OCI-LY7 (cell line): ENCODE measurements around the gene SLC25A10. TPM values are rescaled to one million over a fixed set of nuclear protein-coding genes. Genes with fewer than 3 reads are reported as not detected.

ENCODE experiments used
- BruUV-seq: library from RNA; stranded (reverse); fragments of 400-500 nt; replicated peaks from 2 replicates; lab custom pipeline; 2021; lab: Mats Ljungman, UMichigan
- CTCF ChIA-PET: fragments of 300-600 bp; sonication (Branson Sonifier 250); formaldehyde crosslinking; loops from one replicate; lab custom pipeline; 2022; ENCODE audit warnings: antibody characterized with exemption; ENCODE audit not compliant: unreplicated experiment; lab: Charles Lee
- POLR2A ChIA-PET: fragments of 300-600 bp; sonication (Branson Sonifier 250); formaldehyde crosslinking; loops from one replicate; lab custom pipeline; 2022; ENCODE audit warnings: antibody characterized with exemption; lab: Charles Lee
- DNase-seq: peaks from one replicate; pipeline ENCODE4 v3.0.0-alpha.2; 2015; ENCODE audit warnings: low spot score
- H2AFZ ChIP-seq: fragments of 200-600 bp; sonication (generic), shearing (Covaris generic); 2 replicates; pipeline ENCODE4 v1.6.1; 2014; ENCODE audit warnings: mild to moderate bottlenecking, antibody characterized with exemption, low read length, moderate library complexity
- H3K27ac ChIP-seq: fragments of 200-600 bp; sonication (generic); 2 replicates; pipeline ENCODE4 v1.5.1; 2014; ENCODE audit warnings: mixed run types, low read depth, mild to moderate bottlenecking, moderate library complexity, low read length, inconsistent platforms; ENCODE audit not compliant: poor library complexity, severe bottlenecking
- H3K36me3 ChIP-seq: fragments of 200-600 bp; sonication (generic); 2 replicates; pipeline ENCODE4 v1.6.1; 2014; ENCODE audit warnings: mild to moderate bottlenecking, antibody characterized with exemption, low read length, moderate library complexity, mixed read lengths; ENCODE audit not compliant: insufficient read depth
- H3K4me1 ChIP-seq: fragments of 200-600 bp; sonication (generic); 2 replicates; pipeline ENCODE4 v1.5.1; 2014; ENCODE audit warnings: mild to moderate bottlenecking, low read length; ENCODE audit not compliant: insufficient read depth, poor library complexity, severe bottlenecking
- H3K4me2 ChIP-seq: fragments of 200-600 bp; sonication (generic); 2 replicates; pipeline ENCODE4 v1.6.1; 2014; ENCODE audit warnings: mild to moderate bottlenecking, low read length
- H3K4me3 ChIP-seq: fragments of 200-600 bp; sonication (generic); 2 replicates; pipeline ENCODE4 v1.5.1; 2014; ENCODE audit warnings: mild to moderate bottlenecking, low read depth, low read length; ENCODE audit not compliant: poor library complexity, severe bottlenecking
- H3K79me2 ChIP-seq: fragments of 200-600 bp; sonication (generic); 2 replicates; pipeline ENCODE4 v1.6.1; 2016; ENCODE audit warnings: low read depth, mild to moderate bottlenecking, low read length, moderate library complexity, mixed read lengths; ENCODE audit not compliant: insufficient read depth
- H3K9me2 ChIP-seq: fragments of 200-600 bp; sonication (generic); 2 replicates; pipeline ENCODE4 v1.6.1; 2016; ENCODE audit warnings: mild to moderate bottlenecking, low read length, mixed read lengths; ENCODE audit not compliant: insufficient read depth
- H3K9me3 ChIP-seq: fragments of 200-600 bp; sonication (generic); 2 replicates; pipeline ENCODE4 v1.6.1; 2014; ENCODE audit warnings: mild to moderate bottlenecking, mixed run types, low read length, mixed read lengths
- H4K20me1 ChIP-seq: fragments of 200-600 bp; sonication (generic); 2 replicates; pipeline ENCODE4 v1.6.1; 2014; ENCODE audit warnings: mild to moderate bottlenecking, antibody characterized with exemption, low read length, moderate library complexity, mixed read lengths; ENCODE audit not compliant: insufficient read depth
- CTCF ChIP-seq: fragments of 200-600 bp; sonication (generic); conservative IDR thresholded peaks from 2 replicates; pipeline ENCODE4 v1.5.1; 2014; ENCODE audit warnings: mild to moderate bottlenecking, antibody characterized with exemption, low read length, moderate library complexity, mixed read lengths
- EZH2phosphoT487 ChIP-seq: fragments of 200-600 bp; sonication (generic); IDR thresholded peaks from 2 replicates; pipeline ENCODE4 v1.6.1; 2018; ENCODE audit warnings: low read depth, borderline replicate concordance, mild to moderate bottlenecking, mixed run types, antibody characterized with exemption, low read length, moderate library complexity, mixed read lengths
- intact Hi-C: fragments of 100-400 bp; cut with micrococcal nuclease; formaldehyde crosslinking; loops from one replicate; pipeline ENCODE4 v1.10.0; 2022; ENCODE audit not compliant: unreplicated experiment
- total RNA-seq, 2 experiments: library from RNA; depleted of rRNA in 1 of 2; stranded (reverse); fragments of >200 nt in 1 of 2; shearing (Covaris generic) in 1 of 2; gene quantifications; 2 replicates each; pipeline ENCODE4 v1.2.3, GENCODE V29; 2014 to 2022

SLC25A10 gene
- total RNA-seq, 2 experiments from 2014 or later = 45.6 to 46.9 TPM

GRCh38 chr17:81733507-81734404 lies 21.7 kb downstream of the SLC25A10 start:
- H4K20me1 ChIP-seq = no peaks in the 10 kb centered on the region
- peak; percentile 72 for DNase-seq
- H3K4me3 ChIP-seq = no peak overlapping the region
- H3K79me2 ChIP-seq = no peaks in the 10 kb centered on the region
- no peaks in the 10 kb centered on the region for H3K36me3 ChIP-seq
- H3K9me2 ChIP-seq = no peaks in the 10 kb centered on the region
- H3K9me3 ChIP-seq = no peaks in the 10 kb centered on the region
- intact Hi-C loops = loop anchor here (2.0 kb wide), 1 partner anchor 75 kb away; no protein-coding TSS in a partner anchor
- ChIA-PET CTCF (no interaction called here), POLR2A (no interaction called here)
- H3K27ac ChIP-seq = no peak overlapping the region
- BruUV-seq = no TSS peak
- TF ChIP-seq EZH2phosphoT487 (no peak), CTCF (peak; percentile 95)
- H3K4me2 ChIP-seq = no peak overlapping the region
- no peaks in the 10 kb centered on the region for H3K4me1 ChIP-seq
- H2AFZ ChIP-seq = no peak overlapping the region

GRCh38 chr17:81734405-81735263 lies 22.6 kb downstream of the SLC25A10 start:
- no TSS peak for BruUV-seq
- Histone ChIP-seq H3K4me1 (no peaks in the 10 kb centered on the region), H3K27ac (no peak overlapping the region), H3K9me2 (no peaks in the 10 kb centered on the region), H2AFZ (no peak overlapping the region), H4K20me1 (no peaks in the 10 kb centered on the region), H3K9me3 (no peaks in the 10 kb centered on the region), H3K79me2 (no peaks in the 10 kb centered on the region), H3K4me3 (no peak overlapping the region), H3K36me3 (no peaks in the 10 kb centered on the region), H3K4me2 (no peak overlapping the region)
- intact Hi-C loops = no loop called here
- TF ChIP-seq CTCF (no peak), EZH2phosphoT487 (no peak)
- POLR2A ChIA-PET = interaction anchor here (0.5 kb wide), 1 partner anchor 96 kb away, joined by 5 read pairs; no protein-coding TSS in a partner anchor
- DNase-seq = no peak
- CTCF ChIA-PET = interaction anchor here (0.5 kb wide), 1 partner anchor 51 kb away, joined by 4 read pairs; the partner anchor contains the start of genes ARL16 and HGS
